Prostate gland (tissue), 2 donors: Measurements from ENCODE around the gene PLSCR4. TPM values are rescaled to one million over a fixed set of nuclear protein-coding genes. Genes with fewer than 3 reads are reported as not detected.

Experiments used
- DNase-seq: peaks from one replicate; pipeline ENCODE4 v3.0.0-alpha.2; 2019; ENCODE audit warnings: low spot score
- H3K27ac ChIP-seq, 2 donors: fragments of 200-600 bp; sonication (generic); 2 replicates each; pipeline ENCODE4 v1.5.1; 2017 to 2019
- H3K27me3 ChIP-seq: fragments of 200-600 bp; sonication (generic); replicated peaks from 2 replicates; pipeline ENCODE4 v1.5.1; 2019; ENCODE audit not compliant: insufficient read depth
- H3K36me3 ChIP-seq, 2 donors: fragments of 200-600 bp; sonication (generic); 1 replicate in 1 of 2; 2 replicates in 1 of 2; pipeline versions ENCODE4 v1.5.1 to v1.8.1; 2017 to 2019
- H3K4me1 ChIP-seq: fragments of 200-600 bp; sonication (generic); replicated peaks from 2 replicates; pipeline ENCODE4 v1.5.1; 2019
- H3K4me3 ChIP-seq, 2 donors: fragments of 200-600 bp; sonication (generic); 2 replicates each; pipeline ENCODE4 v1.5.1; 2017 to 2019
- H3K9me3 ChIP-seq: fragments of 200-600 bp; sonication (generic); 2 replicates; pipeline ENCODE4 v1.5.1; 2017
- POLR2A ChIP-seq: fragments of 450-650 bp; IDR thresholded peaks from one replicate; pipeline ENCODE4 v1.6.1; 2016; ENCODE audit warnings: antibody characterized with exemption, mild to moderate bottlenecking
- POLR2AphosphoS5 ChIP-seq: sonication (generic); formaldehyde crosslinking; IDR thresholded peaks from one replicate; pipeline ENCODE4 v1.6.1; 2017; ENCODE audit warnings: antibody characterized with exemption
- WGBS: methylation state at CpG from one replicate; pipeline ENCODE4 v1.1.5; 2018; 5-methylcytosine and 5-hydroxymethylcytosine counted together
- intact Hi-C: fragments of 100-400 bp; cut with DNase I; formaldehyde crosslinking; loops from one replicate; pipeline ENCODE4 v1.14.2; 2022
- total RNA-seq, 2 donors: library from RNA; depleted of rRNA; stranded (reverse); fragments of >200 nt; gene quantifications; one replicate each; pipeline ENCODE4 v1.1.0, GENCODE V29; 2016
- TF ChIP-seq, protein P1 (sequence below), 4 experiments: fragments of 200-600 bp in 2 of 4; fragments of 450-650 bp in 2 of 4; sonication (generic) in 2 of 4; IDR thresholded peaks; 1 replicate in 3 of 4; 2 replicates in 1 of 4; pipeline ENCODE4 v1.5.1; 2016 to 2019; ENCODE audit warnings: antibody characterized with exemption in 4 of 4, mild to moderate bottlenecking in 2 of 4, moderate library complexity in 2 of 4

The PLSCR4 gene
- total RNA-seq, 2 donors from 2014 or later = 14.2 to 77.4 TPM

DNA sequence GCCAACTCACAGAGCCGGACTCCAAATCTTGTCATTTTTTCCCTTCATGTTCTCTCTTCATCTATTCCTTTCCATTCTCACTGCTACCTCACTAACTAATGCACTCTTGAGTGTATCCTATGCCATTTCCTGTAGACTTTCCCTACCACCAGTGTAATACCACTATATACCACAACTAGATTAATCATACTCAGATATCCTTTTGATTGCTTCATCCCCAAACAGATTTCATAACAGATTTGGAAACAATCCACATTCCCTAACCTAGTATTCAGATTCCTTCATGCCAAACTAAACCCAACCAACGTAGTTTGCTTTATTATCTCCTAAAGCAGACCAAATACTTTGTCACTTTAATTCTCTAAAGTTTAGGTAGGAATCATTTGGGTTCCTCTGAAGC lies 87.3 kb downstream of the PLSCR4 start:
- no peaks in the 10 kb centered on the region for H3K27me3 ChIP-seq
- no peaks in the 10 kb centered on the region for H3K4me1 ChIP-seq
- no peak for DNase-seq
- no peak overlapping the region for H3K4me3 ChIP-seq
- no peak overlapping the region for H3K27ac ChIP-seq
- TF ChIP-seq POLR2AphosphoS5 = no peak
- TF ChIP-seq, protein P1, sequence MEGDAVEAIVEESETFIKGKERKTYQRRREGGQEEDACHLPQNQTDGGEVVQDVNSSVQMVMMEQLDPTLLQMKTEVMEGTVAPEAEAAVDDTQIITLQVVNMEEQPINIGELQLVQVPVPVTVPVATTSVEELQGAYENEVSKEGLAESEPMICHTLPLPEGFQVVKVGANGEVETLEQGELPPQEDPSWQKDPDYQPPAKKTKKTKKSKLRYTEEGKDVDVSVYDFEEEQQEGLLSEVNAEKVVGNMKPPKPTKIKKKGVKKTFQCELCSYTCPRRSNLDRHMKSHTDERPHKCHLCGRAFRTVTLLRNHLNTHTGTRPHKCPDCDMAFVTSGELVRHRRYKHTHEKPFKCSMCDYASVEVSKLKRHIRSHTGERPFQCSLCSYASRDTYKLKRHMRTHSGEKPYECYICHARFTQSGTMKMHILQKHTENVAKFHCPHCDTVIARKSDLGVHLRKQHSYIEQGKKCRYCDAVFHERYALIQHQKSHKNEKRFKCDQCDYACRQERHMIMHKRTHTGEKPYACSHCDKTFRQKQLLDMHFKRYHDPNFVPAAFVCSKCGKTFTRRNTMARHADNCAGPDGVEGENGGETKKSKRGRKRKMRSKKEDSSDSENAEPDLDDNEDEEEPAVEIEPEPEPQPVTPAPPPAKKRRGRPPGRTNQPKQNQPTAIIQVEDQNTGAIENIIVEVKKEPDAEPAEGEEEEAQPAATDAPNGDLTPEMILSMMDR (IDR thresholded peaks at IDR 0.05) = peak in 3 of 4 experiments; percentile 15 to 62 (median 25)
- TF ChIP-seq POLR2A = no peak
- no peaks in the 10 kb centered on the region for H3K36me3 ChIP-seq
- intact Hi-C loops = loop anchor here (5.0 to 10.0 kb wide), 2 partner anchors 36 to 89 kb away; no protein-coding TSS in a partner anchor
- H3K9me3 ChIP-seq = no peaks in the 10 kb centered on the region
- 69% methylated on average over 2 of the region's 2 CpGs for WGBS

DNA sequence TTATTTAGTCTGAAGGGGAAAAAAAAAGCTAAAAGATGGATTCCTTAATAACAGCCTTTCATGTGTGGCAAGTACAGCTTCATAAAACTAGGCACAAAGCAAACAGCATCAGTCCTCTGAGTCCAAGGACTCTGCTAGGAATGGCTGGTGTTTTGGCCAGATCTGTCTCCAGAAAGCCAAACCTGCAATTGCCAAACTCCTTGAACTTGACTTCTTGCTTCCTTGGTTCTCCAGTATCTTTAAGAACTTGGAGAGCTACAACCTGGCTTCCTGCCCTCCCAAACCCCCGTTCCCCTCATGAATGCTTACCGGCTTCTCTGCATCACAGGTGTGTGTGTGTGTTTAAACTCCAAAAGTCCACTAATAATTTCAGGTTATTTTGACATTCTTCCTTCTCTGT lies 88.3 kb downstream of the PLSCR4 start:
- H3K27me3 ChIP-seq = no peaks in the 10 kb centered on the region
- intact Hi-C loops = loop anchor here (5.0 to 10.0 kb wide), 2 partner anchors 35 to 88 kb away; no protein-coding TSS in a partner anchor
- DNase-seq = no peak
- H3K27ac ChIP-seq = no peak overlapping the region
- H3K36me3 ChIP-seq = no peaks in the 10 kb centered on the region
- no peak overlapping the region for H3K4me3 ChIP-seq
- no peaks in the 10 kb centered on the region for H3K4me1 ChIP-seq
- TF ChIP-seq POLR2AphosphoS5 (no peak), POLR2A (no peak)
- TF ChIP-seq, protein P1 (IDR thresholded peaks at IDR 0.05) = no peak
- 89% methylated on average over 2 of the region's 2 CpGs for WGBS
- no peaks in the 10 kb centered on the region for H3K9me3 ChIP-seq

DNA sequence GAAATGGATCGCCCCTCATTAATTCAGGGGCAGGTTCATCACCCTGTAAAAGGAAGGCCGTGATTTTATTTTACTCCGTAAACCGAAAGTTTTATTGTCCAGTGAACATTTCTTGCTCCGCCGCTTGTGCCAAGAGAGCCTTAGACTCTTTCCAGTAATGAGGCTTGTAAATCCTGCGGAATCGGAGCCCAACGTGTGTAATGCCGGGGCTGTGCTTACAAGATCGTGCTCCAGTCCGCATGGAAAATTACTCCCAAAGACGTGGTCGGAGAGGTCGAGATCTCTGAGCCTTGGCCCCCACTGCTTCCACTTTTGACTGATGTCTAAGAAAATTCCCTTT lies 89.3 kb downstream of the PLSCR4 start:
- peak overlapping the region; percentile 74 to 84 for H3K4me3 ChIP-seq
- H3K4me1 ChIP-seq = no peaks in the 10 kb centered on the region
- H3K27me3 ChIP-seq = no peaks in the 10 kb centered on the region
- intact Hi-C loops = loop anchor here (5.0 to 10.0 kb wide), 2 partner anchors 34 to 87 kb away; no protein-coding TSS in a partner anchor
- H3K27ac ChIP-seq = peak overlapping the region; percentile 87 to 93
- peak; percentile 60 for DNase-seq
- H3K36me3 ChIP-seq = no peaks in the 10 kb centered on the region
- TF ChIP-seq, protein P1 (IDR thresholded peaks at IDR 0.05) = no peak
- TF ChIP-seq POLR2A (no peak), POLR2AphosphoS5 (no peak)
- H3K9me3 ChIP-seq = no peaks in the 10 kb centered on the region
- WGBS = 3% methylated on average over 15 of the region's 15 CpGs

DNA sequence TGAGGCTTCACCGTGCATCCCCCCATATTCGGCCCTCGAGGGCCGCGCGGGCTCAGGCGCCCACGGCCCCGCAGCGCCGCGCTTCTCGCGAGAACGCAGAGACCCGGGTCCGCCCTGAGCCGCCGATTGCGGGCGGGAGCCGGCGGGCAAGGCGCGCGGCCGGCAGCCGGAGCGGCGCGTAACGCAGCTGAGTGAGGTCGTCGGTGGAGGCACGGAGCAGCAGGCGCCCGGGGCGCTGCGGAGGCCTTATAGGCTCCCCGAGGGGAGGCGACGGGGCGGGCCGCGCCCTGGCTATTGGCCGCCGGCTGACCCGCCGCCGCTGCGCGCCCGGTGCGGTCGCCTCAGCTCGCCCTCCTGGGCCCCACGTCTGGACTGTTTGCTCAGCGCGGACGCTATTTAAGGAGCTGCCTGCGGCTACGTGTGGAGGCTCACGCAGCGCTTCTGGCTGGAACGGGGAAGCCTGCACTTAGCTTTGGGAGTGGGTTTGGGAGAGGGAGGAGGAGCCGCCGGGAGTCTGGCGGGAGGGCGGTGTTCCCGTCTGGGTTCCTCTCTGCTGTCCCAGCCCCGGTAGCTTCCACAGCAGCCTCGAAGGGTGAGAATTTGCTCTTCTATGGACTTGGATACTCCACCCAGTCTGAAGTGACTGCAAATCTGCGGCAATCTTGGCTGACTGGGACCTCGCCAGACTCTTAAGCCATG lies 89.8 kb downstream of the PLSCR4 start, which contains the start of gene PLOD2:
Gene PLOD2 (minus strand): TSS at position 221 of the 699 bp plus-strand sequence. CDS start 195 bp downstream, at position 26.
- peak within 1 kb of the TSS; percentile 74 to 84 for H3K4me3 ChIP-seq
- DNase-seq = peak; percentile 42
- WGBS = under 1% methylated on average over 66 of the region's 74 CpGs
- TF ChIP-seq POLR2AphosphoS5 (no peak), POLR2A (peak; percentile 58)
- peak within 1 kb of the TSS; percentile 87 to 93 for H3K27ac ChIP-seq
- no peaks in the 10 kb centered on the region for H3K36me3 ChIP-seq
- intact Hi-C loops = loop anchor here (5.0 to 10.0 kb wide), 2 partner anchors 34 to 86 kb away; no protein-coding TSS in a partner anchor
- no peaks in the 10 kb centered on the region for H3K4me1 ChIP-seq
- no peaks in the 10 kb centered on the region for H3K9me3 ChIP-seq
- no peaks in the 10 kb centered on the region for H3K27me3 ChIP-seq

DNA sequence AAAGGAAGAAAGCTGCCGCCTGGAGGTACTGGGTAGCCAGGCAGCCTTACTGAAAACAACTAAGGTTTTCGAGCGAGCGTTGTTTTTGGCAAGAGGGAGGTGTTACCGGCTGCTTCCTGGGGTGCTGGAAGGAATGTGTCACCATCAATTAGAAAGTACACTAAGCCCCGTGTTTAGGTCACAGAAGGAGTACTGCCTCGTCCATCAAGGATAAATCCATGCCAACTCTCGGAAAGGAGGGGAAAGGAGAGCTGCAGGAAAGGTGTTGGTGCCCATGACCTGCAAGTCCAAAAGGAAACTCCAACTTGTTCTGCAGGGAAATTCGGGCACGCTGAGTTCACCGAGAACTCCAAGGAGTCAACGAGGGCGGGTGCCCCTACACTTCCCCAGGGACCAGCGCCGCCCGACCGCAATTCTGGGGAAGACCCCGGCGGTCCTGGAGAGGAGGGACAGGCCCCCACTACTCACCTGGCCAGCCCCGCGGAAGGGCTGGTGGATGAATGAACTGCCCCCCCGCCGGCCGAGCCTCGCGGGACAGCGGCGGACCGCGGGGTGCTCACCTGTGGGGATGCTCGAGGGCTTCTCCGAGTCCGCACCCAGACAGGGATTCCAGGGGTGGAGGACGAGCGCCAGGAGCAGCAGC lies 90.5 kb downstream of the PLSCR4 start:
- H3K27ac ChIP-seq = peak overlapping the region; percentile 87 to 93
- no peaks in the 10 kb centered on the region for H3K36me3 ChIP-seq
- intact Hi-C loops = loop anchor here (5.0 to 10.0 kb wide), 2 partner anchors 33 to 86 kb away; no protein-coding TSS in a partner anchor
- TF ChIP-seq POLR2AphosphoS5 (peak; percentile 31), POLR2A (no peak)
- TF ChIP-seq, protein P1 (IDR thresholded peaks at IDR 0.05) = peak; percentile 8 to 54 (median 34)
- peak; percentile 74 for DNase-seq
- WGBS = under 1% methylated on average over 25 of the region's 35 CpGs
- peak overlapping the region; percentile 74 to 84 for H3K4me3 ChIP-seq
- no peaks in the 10 kb centered on the region for H3K4me1 ChIP-seq
- no peaks in the 10 kb centered on the region for H3K27me3 ChIP-seq
- no peaks in the 10 kb centered on the region for H3K9me3 ChIP-seq
